Fibroblast of mammary gland (primary cell): ENCODE results near the gene KCNN4.
A peak's percentile ranks its signal among the peaks of the same experiment; 100 is the strongest.

Source experiments
- DNase-seq: peaks from one replicate; pipeline ENCODE4 v3.0.0-alpha.2; 2010; ENCODE audit warnings: low read depth
- H3K4me3 ChIP-seq: 2 replicates; pipeline ENCODE4 v1.5.1; 2011; ENCODE audit warnings: low read depth, mild to moderate bottlenecking, low read length, moderate library complexity; ENCODE audit not compliant: control insufficient read depth
- TF ChIP-seq, protein P1 (sequence below): conservative IDR thresholded peaks from 2 replicates; pipeline ENCODE4 v1.5.1; 2011; ENCODE audit warnings: low read depth, low read length, inconsistent platforms; ENCODE audit not compliant: control insufficient read depth, insufficient read depth

KCNN4 gene

DNA sequence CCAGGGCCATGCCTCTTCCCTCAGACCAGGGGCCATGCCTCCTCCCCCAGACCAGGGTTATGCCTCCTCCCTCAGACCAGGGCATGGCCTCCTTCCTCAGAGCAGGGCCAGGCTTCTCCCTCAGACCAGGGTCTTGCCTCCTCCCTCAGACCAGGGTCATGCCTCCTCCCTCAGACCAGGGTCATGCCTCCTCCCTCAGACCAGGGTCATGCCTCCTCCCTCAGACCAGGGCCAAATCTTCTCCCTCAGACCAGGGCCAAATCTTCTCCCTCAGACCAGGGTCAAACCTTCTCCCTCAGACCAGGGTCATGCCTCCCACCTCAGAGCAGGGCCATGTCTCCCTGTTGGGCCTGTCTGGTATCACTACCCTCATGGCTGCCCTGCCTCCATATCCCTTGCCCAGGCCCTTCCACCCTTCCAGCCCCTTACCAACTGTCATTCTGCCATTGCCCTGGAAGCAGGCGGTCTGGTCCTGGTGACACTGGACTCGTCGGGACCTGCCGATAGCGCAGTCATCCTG lies 17.3 kb upstream of the KCNN4 start:
- TF ChIP-seq, protein P1, sequence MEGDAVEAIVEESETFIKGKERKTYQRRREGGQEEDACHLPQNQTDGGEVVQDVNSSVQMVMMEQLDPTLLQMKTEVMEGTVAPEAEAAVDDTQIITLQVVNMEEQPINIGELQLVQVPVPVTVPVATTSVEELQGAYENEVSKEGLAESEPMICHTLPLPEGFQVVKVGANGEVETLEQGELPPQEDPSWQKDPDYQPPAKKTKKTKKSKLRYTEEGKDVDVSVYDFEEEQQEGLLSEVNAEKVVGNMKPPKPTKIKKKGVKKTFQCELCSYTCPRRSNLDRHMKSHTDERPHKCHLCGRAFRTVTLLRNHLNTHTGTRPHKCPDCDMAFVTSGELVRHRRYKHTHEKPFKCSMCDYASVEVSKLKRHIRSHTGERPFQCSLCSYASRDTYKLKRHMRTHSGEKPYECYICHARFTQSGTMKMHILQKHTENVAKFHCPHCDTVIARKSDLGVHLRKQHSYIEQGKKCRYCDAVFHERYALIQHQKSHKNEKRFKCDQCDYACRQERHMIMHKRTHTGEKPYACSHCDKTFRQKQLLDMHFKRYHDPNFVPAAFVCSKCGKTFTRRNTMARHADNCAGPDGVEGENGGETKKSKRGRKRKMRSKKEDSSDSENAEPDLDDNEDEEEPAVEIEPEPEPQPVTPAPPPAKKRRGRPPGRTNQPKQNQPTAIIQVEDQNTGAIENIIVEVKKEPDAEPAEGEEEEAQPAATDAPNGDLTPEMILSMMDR: no peak
- DNase-seq: no peak
- H3K4me3 ChIP-seq: peak overlapping the region; percentile 40

GRCh38 chr19:43797556-43797955 lies 16.8 kb upstream of the KCNN4 start:
- TF ChIP-seq, protein P1: no peak

DNA sequence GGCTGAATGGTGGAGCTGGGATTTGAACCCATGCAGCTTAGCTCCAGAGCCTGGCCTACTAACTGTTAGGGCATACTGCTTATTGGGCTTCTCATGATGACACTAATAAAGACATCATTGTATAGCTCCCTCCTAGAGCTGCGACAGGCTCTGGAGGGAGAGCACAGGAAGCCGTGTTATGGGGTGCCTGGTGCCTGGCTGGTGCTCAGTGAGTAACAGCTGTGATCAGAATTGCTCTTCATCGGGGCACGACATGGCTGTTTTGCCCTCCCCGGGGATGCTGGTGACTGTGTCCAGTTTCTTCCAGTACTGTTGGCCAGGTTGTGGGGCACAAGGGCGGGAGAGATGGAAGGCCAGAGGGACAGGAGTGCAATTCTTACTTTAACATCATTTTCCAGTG lies 16.3 kb upstream of the KCNN4 start:
- TF ChIP-seq, protein P1: no peak
- no peak for DNase-seq
- no peak overlapping the region for H3K4me3 ChIP-seq

More at GRCh38 chr19:43797556-43797955, 16.8 kb upstream of the KCNN4 start:
- no peak overlapping the region for H3K4me3 ChIP-seq
- DNase-seq: no peak

GRCh38 chr19:43790587-43790986 lies 9.8 kb upstream of the KCNN4 start:
- H3K4me3 ChIP-seq: no peak overlapping the region
- TF ChIP-seq, protein P1: no peak
- no peak for DNase-seq

- peak; percentile 55 for DNase-seq
- TF ChIP-seq, protein P1: no peak
- no peak overlapping the region for H3K4me3 ChIP-seq
These were observed 8.3 kb upstream of the KCNN4 start for GRCh38 chr19:43789029-43789428.

GRCh38 chr19:43786665-43787064 lies 5.9 kb upstream of the KCNN4 start:
- TF ChIP-seq, protein P1: no peak
- DNase-seq: no peak
- no peak overlapping the region for H3K4me3 ChIP-seq

DNA sequence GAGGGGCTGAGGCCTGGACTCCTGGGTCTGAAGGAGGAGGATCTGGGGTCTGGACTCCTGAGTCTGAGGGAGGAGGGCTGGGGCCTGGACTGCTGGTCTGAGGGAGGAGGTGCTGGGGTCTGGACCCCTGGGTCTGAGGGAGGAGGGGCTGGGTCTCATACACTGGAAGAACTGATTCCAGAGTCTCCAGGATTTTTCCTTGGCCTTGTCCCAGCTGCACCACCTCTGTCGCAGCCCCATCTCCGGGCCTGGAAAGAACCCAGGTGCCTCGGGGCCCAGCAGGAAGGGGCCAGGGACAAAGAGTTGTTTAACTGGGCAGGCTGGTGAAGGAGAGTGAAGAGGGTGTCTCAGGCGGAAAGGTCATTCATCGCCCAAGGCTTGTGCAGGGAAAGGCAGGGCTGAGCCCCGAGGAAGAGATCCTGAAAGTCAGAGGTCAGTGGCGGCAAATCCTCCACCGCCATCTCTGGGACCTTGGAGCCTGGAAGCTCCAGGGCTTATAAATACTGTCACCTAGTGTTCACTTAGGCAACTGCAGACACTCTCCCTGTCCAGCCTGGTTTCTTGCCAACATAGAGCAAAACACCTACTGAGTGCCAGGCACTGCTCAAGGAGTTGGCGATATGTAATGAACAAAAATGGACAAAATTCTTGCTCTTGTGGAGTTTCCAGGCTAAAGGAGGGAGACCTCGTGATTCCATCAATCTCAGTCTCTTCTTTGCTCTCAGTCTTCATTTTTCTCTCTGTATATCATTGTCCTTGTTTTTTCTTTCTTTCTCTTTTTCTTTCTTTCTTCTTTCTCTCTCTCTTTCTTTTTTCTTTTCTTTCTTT lies 4.4 kb upstream of the KCNN4 start:
- peak; percentile 81 for DNase-seq
- TF ChIP-seq, protein P1: peak; percentile 100
- H3K4me3 ChIP-seq: no peak overlapping the region
